Anterior cingulate cortex (tissue), 58 donors: ENCODE data around the gene TNPO1.

Experiments
- DNase-seq, 58 donors: peaks; one replicate each; lab custom pipeline; 2025; lab: John Stamatoyannopoulos, UW

The TNPO1 gene

DNA sequence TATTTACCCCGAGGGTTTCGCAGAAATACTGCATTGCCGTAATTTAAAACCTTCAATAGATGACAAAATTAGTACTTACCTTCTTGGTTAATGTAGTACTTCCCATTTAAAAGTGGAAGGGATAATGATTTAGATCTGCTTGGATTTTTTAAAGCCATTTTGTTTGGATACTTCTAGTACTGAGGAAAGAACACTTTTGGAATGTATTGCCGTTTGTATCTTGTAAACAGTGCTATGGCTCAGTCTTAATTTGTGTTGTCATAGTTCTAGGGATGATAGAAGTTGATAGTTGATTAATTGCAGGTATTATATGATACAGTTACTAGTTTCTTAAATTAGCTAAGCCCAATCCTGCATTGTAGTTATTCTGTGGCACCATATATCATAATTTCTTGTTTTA, 33.1 kb downstream of the TNPO1 start:
- no peak for DNase-seq

DNA sequence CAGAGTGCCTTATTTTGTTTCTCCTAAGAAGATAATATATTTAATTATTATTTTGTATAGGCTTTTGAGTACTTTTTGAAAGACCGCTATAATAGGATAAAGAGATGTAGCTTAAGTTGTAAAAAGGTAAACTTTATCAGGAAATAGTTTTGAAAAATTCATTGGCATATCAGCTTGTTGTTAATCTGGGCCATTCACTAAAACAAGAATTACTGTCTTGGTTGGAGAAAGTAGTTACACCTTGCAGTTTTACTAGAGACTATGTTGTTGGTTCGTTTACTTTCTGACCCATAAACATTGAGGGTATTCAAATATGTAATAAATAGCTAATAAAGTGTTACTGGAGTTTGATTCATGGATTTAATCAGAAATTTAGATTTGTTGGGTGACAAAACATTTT, 33.7 kb downstream of the TNPO1 start:
- DNase-seq = no peak

DNA sequence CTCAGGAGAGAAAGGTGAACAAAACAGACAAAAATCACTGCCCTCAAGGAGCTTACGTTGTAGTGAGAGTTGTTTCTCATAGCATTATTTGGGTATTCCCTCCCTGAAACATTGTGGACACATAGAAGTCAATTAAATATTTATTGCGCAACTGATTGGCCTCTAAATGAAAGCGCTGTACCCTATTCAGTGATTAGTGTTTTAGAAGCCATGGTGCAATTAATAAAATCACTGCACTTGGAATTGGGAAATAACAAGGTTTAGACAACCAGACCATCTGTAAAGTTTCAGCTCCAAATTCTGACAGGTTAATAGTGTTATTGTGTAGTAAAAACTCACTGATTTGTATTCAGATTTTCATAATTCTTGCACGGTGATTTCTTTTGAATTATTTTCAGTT, 35.9 kb downstream of the TNPO1 start:
- DNase-seq = no peak

DNA sequence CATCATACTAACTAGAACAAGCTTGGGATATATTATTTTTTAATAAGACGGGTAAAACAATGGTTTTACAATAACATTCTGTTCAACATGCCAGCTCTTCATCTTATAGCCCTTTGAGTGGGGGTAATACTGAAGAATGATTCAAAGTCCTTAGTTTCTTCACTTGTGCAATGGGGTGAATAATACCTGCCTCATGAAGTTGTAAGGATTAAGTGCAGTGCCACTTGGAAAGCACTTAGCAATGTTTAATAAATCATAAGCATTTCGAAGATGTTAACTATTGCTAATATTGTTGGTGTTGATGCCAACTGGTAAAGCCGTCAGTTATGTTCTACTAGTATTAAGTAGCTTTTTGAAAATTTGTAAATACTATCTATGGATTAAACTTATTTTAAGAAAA, 38.0 kb downstream of the TNPO1 start:
- DNase-seq = no peak

DNA sequence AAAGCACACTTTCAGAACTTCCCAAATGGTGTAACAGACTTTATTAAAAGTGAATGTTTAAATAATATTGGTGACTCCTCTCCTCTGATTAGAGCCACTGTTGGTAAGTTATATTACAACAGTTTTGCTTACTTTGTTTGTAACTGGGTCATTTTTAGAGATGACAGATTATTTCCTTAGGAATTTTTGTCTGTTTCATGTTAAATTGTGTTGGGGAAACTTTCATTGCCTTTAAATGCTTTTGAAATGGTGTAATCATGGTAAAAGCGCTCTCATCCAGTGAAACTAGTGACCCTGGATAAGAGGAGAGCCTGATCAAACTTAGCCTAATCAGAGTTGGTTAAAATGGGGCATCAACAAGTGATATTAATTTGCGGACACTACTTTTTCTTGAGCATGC, 39.4 kb downstream of the TNPO1 start:
- no peak for DNase-seq

DNA sequence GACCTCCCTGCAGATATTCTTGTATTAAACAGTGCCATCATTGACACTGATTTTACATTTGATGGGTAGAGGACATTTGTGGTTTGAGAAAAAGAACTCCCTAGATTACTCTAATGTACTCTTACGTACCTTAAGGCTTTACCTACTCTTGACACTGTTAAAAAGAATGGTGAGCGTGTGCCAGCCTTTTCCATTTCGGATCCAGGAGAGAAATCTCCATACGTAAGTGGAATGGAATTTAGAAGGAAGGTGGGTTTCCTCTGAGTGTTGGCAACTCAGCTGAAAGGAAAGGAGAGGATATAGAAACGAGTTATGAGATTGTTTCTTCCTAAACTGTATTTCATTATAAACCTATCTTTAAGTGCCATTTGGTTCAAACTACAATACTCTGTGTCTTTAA, 40.9 kb downstream of the TNPO1 start:
- no peak for DNase-seq

DNA sequence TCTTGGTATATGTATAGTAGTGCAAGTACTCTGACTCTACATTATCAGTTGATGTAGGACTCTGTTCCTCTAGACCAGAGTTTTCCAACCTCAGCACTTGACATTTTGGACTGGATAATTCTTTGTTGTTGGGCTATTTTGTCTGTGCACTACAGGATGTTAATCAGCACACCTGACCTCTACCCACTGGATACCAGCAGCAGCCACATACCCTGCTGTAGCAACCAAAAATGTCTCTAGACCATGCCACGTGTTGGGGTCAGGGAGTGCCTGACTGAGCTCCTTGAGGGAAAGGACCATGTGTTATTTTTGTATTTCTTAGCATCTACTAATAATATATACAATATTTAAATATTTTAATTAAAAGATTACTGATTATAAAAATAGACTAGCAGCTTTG, 42.7 kb downstream of the TNPO1 start:
- no peak for DNase-seq

DNA sequence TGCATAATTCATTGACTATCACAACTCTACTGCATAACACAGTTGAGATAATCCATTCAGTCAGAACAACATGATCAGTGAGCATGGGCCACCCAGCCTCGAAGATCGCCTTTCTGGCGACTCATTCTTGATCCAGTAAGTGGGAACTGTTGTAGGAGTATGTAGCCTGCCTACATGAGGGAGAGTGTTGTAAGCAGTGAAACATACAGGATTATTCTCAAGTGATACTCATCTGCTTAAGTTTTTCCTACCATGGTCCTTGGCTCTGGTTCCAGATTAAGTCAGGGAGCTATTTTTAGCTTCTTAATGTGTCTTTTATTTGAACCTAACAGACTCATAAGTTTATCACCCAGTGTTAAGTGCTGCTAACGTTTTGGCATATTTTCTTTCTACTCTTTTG, 44.0 kb downstream of the TNPO1 start:
- no peak for DNase-seq

DNA sequence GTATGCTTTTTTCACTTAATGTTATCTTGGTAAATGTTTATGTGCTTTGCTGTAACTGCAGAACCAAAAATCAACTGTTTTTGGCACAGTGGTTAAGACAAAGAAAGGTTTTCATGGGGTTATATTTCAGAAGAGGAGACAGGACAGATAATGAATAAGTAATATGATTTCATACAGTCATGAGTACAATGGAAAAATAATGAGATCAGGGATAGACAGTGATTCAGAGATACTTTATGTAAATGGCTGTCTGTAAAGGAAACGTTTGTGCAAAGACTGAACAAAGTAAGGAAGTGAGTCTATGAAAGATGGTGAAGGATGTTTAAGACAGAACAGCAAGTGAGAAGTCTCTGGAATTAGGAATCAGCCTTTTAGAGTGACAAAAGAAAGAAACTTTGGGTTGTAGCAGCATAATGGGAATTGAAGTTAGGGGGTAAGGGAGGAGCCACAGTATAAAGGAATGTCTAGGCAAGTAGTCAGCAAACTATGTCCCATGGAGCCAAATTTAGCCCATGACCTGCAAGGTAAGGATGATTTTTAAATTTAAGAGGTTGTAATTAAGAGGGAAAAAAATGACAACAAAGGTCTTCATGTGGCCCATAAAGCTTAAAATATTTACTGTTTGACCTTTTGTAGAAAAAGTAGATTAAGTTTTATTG, 55.0 kb downstream of the TNPO1 start:
- no peak for DNase-seq

DNA sequence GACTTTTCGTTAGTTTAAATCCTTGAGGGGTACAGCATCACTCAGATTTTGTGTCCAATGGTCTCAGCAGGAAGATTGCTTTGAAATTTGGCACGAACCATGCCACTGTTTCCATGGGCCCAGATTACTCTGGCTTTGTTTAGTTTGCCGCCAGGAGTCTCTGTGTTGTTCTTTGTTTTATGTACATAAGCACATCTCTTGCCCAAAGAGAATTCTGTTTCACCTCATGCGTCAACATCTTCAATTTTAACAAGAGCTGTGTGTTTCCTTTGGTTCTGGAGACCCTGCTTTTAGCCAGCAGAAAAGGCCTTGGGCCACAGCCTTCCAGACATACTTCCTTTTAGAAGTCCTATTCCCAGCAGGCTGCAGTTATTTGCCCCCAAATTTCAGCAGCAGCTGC, 62.4 kb downstream of the TNPO1 start:
- DNase-seq = peak in 4 of 58 donors; percentile 1 to 11 (median 3)

DNA sequence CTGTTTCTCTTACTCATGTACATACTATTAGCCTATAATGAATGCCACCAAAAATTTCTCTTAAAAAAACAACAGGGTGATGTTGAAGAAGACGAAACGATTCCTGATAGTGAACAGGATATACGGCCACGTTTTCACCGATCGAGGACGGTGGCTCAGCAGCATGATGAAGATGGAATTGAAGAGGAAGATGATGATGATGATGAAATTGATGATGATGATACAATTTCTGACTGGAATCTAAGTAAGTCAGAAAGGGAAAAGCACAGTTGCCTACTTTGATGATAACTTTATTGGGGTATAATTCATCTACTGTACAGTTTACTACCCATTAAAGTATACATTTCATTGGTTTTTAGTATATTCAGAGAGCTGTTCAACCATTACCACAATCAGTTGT, 66.5 kb downstream of the TNPO1 start:
- DNase-seq = no peak

DNA sequence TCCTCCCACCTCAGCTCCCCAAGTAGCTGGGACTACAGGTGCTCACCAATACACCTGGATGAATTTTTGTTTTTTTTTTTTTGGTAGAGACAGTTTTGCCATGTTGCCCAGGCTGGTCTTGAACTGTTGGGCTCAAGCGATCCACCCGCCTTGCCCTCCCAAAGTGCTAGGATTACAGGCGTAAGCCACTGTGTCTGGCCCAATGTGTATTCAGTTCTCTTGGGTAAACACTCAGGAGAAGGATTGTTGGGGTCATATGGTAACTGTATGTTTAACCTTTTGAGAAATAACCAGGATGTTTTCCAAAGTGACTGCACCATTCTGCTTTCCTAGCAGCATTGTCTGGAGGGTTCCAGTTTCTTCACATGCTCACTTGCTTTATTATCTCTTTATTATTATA, 67.4 kb downstream of the TNPO1 start:
- no peak for DNase-seq

DNA sequence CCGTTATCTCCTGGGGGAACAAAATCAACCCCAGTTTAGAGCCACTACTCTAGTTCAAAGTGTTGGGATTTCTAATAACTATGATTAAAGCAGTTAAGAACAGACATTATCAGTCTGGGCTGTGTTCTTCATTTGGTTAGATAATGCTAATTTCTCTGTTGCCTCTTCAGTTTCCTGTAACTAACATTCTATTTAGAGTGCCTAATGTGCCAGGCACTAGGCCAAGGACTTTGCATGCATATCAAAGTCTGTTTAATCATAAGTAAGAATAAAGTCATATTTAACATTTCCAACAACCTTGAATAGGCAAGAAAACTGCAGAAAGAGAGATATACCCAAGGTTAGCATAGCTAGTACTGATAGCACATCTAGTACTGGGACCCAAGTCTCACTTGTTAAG, 68.4 kb downstream of the TNPO1 start:
- DNase-seq = no peak

DNA sequence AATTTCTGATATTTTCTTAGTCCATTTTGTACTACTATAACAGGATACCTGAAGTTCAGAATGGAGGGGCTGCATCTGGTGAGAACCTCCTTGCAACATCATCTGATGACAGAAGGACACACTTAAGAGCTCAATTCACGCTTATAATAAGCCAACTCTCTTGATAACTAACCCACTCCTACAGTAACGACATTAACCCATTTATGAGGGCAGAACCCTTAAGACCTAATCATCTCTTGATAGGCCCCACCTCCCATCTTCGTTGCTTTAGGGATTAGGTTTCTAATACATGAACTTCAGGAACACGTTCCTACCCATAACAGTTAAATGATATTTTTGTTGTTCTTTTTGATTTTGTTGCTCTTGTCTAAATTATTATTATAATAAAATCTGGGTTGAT, 69.4 kb downstream of the TNPO1 start:
- peak in 1 of 58 donors; percentile 2 for DNase-seq

DNA sequence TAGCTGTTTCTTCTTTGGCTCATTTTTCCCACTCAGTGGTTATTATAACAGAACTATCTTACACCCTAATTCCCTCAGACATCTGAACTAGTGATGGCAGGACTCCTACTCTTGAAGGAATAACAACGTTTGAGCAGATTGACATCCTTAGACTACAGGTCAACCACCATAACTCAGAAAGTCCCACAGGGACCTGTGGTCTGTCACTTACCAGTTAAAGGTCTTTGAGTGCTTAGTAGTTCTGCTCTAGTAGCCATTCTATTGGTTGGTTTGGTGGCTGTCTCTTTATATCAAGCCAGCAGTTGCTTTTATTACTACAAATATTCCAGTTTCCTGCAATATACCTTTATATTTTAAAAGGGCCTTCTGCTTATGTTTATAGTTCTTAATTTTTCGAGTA, 72.1 kb downstream of the TNPO1 start:
- DNase-seq = no peak

DNA sequence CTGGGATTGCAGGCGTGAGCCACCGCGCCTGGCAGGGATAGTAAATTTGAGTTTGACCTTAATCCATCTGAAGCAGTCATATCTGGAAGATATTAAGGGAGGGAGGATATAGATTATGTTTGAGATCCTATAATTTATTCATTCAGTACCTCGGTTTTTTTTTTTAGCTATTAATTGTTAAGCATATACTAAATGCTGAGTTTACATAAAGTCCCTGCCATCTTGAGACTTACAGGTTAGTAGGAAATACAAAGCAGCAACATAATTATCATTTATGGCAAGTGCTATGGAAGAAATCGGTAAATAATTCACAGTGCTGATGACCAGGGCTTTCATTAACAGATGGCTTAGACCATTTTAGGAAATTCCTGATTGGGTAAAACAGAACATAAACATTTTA, 72.9 kb downstream of the TNPO1 start:
- no peak for DNase-seq

DNA sequence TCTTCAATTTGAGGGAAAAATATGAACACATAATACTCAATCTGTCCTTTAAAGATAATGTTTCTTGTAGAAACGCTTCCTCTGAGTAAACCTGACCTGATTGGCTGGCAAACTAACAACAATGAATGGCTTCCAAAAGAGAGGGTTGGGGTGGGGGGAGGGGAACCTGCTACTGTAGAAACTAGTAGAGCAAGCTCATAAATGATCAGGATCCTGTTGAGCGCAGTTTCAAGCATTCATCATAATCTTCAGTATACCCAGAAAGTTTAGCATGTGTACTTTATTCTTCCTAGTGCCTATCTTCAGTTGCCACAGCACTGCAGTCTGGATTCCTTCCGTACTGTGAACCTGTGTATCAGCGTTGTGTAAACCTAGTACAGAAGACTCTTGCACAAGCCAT, 76.4 kb downstream of the TNPO1 start:
- DNase-seq = no peak

DNA sequence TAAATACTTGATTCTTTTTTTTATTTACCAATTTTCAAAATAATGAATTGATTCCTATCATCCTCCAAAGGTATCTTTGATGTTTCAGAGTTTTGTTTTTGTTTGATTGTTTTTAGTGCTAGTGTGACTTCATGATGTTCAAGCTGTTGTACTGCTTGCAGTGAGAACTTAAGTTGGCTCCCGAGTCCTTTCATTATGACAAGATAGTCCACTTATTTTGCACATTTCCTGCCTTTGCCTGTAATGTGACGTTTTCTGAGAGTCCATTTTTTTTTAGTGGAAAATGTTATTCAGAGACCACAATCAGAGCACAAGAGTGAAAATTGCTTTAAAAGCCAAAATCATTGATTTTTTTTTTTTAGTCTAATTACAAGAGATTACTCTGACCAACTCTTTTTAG, 79.3 kb downstream of the TNPO1 start:
- no peak for DNase-seq

DNA sequence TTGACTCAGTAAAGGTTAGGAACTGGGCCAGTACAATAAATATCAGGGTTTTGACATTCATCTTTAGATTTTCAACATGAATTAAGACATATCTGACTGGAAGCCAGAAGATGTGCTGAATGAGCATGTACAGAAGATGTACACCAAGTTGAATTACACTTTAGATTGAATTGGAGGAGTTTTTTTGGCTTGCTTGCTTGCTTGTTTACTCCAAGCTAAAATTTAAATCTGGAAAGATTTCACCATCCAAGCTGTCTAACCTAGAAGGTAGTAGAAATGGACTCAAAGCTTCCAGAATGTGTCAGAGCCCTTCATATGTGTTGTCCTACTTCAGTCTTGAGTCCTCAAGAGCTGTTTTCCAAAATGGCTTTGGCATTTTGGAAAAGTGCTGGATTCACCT, 90.3 kb downstream of the TNPO1 start:
- DNase-seq = no peak

DNA sequence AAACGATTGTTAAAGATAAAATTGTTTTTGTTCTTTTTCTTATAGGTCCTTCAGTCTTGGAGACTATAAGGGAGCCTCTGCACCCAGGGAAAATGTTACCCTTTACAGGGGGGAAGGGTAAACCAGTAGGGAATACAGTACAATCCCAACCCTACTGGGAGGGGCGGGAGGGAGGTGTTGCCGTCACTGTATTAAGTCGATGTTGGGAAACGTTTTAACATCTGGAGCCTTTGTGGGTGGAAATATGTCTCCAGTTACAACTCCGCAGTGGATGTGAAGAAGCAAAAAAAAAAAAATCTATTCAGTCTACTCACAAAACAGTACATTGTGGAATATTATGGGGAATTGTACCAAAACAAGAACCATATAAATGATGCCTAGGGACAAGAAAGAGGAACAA, 92.2 kb downstream of the TNPO1 start:
- DNase-seq = no peak

DNA sequence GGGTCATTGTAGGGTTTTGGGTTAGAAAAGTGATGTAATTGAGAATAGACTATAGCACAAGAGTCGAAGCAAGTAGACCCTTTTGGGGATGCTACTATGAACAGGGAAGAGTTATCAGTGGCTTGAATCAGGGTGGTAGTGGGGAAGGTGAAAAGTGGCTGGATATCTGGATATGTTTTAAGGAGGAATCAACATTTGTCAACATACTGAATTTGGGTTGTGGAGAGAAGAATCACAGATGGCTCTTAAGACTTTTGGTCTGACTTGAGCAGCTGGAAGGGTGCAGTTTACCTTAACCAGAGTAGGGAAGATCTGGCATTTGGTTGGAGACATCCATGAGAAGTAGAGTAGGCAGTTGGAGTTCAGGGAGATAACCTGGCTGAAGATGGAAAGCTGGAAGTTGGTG, 100.9 kb downstream of the TNPO1 start:
- no peak for DNase-seq

DNA sequence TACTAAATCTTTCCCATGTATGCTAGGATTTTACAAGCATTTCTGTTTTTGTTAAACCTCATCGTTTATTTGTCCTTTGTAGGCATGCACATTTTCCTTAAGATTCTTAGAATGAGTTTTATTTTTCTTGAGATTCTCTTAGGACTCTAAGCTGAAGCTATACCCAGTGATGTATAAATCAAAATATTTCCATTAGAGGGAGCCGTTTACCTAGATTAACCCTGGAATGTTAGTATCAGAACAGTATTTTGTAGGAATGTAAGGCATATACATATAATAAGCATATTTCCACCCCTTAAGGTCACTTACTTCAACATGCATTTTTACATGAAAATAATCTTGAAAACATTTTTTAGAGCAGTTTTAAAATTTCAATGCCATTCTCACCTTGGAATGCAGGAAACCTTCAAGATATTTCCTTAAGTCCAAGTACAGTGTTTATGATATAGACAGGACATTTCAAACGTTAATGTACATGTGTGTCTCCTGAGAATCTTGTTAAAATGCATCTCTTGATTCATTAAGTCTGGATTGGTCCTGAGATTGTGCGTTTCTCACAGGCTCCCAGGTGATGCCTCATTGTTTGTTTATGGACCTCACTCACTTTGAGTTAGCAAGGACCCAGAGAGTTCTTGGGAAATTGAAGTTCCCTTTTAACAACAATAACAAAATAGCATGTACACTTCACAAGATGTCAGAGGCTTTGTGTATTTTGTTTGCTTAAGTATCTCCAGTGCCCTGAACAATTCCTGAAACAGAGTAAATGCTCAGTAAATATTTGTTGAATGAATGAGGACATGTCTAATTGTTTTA, 104.4 kb downstream of the TNPO1 start:
- DNase-seq = no peak
